GM21367 (cell line): Measurements from ENCODE around the gene RPTOR.

Source experiments
- ATAC-seq: cut with Tn5 transposase; IDR thresholded peaks from one replicate; pipeline ENCODE4 v1.9.1; 2021; ENCODE audit not compliant: unreplicated experiment

The RPTOR gene

GRCh38 chr17:80981062-80981902 is 436.6 kb downstream of the RPTOR start:
- no peak for ATAC-seq

- ATAC-seq = no peak
Observed at GRCh38 chr17:80981929-80982425, 437.3 kb downstream of the RPTOR start.

- ATAC-seq = no peak
Observed at GRCh38 chr17:80982426-80982974, 437.9 kb downstream of the RPTOR start.

GRCh38 chr17:80983545-80983944 is 438.9 kb downstream of the RPTOR start:
- no peak for ATAC-seq

GRCh38 chr17:80984749-80985148 is 440.1 kb downstream of the RPTOR start:
- ATAC-seq = no peak

- ATAC-seq = no peak
Observed at GRCh38 chr17:80986046-80986445, 441.4 kb downstream of the RPTOR start.

- ATAC-seq = no peak
Observed at GRCh38 chr17:80986816-80987475, 442.3 kb downstream of the RPTOR start.

- ATAC-seq = no peak
Observed at GRCh38 chr17:80987941-80988461, 443.4 kb downstream of the RPTOR start.

GRCh38 chr17:80989586-80989913 is 444.9 kb downstream of the RPTOR start:
- no peak for ATAC-seq

GRCh38 chr17:80990921-80991644 is 446.4 kb downstream of the RPTOR start:
- no peak for ATAC-seq

GRCh38 chr17:80991645-80992076 is 447.0 kb downstream of the RPTOR start, which contains the start of gene CHMP6:
Gene CHMP6 (plus strand): TSS chr17:80991841. CDS start chr17:80991919, 78 bp downstream.
- peak; percentile 45 for ATAC-seq

GRCh38 chr17:80992077-80992947 is 447.7 kb downstream of the RPTOR start:
- ATAC-seq = no peak

- ATAC-seq = no peak
Observed at GRCh38 chr17:80992948-80993624, 448.4 kb downstream of the RPTOR start.

GRCh38 chr17:80995131-80995530 is 450.5 kb downstream of the RPTOR start:
- ATAC-seq = no peak

GRCh38 chr17:80996422-80997305 is 452.0 kb downstream of the RPTOR start:
- no peak for ATAC-seq

GRCh38 chr17:80997424-80998117 is 452.9 kb downstream of the RPTOR start:
- ATAC-seq = no peak

- no peak for ATAC-seq
Observed at GRCh38 chr17:80998118-80998747, 453.6 kb downstream of the RPTOR start.
